Middle frontal gyrus (tissue), 1 donor: Measurements from ENCODE around the gene NOTCH4.
A peak's percentile ranks its signal among the peaks of the same experiment; 100 is the strongest.
"Not testable (repeated sequence)": the region's sequence is repeated elsewhere in the genome, so short reads cannot be mapped to it uniquely, and the experiment has no call there.

Experiments
- DNase-seq: peaks from one replicate; pipeline ENCODE4 v3.0.0-alpha.2; 2015; ENCODE audit warnings: low spot score; ENCODE audit errors: extremely low spot score

NOTCH4 gene

DNA sequence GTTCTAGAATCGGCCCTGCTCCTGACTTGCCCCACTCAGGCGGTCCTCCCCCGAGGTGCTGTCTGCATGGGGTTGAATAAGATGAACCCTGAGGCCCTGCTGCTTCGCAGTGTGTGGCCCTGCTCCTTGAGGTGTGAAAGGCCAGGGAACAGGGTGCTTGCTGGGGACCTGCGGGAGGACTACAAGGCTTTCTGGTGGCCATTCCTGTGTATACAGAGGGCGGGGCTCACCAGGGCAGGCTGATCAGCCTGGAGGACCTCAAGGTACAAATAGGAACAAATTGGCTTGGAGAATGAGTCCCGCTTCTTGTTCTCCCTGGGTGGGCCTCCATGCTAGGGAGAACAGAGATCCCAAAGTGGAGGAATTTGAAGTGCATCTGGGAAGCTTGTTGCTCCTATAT, 5.7 kb downstream of the NOTCH4 start:
- no peak for DNase-seq

DNA sequence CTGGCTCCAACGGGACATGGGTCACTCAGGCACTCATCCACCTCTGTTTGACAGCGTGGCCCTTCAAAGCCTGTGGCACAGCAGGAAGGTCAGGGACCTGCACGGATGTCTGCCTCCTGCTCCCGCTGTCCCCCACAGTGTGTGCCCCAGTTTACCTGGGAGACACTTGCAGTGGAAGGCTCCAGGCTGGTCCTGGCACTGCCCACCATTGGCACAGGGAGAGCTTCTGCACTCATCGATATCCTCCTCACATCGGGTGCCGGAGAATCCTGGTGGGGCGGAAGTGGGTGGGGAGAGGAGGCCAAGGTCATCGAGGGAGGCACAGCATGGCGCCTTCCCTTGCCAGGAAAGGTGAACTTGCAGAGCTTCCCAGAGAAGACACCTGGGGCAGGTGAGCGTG, 6.9 kb downstream of the NOTCH4 start:
- no peak for DNase-seq

DNA sequence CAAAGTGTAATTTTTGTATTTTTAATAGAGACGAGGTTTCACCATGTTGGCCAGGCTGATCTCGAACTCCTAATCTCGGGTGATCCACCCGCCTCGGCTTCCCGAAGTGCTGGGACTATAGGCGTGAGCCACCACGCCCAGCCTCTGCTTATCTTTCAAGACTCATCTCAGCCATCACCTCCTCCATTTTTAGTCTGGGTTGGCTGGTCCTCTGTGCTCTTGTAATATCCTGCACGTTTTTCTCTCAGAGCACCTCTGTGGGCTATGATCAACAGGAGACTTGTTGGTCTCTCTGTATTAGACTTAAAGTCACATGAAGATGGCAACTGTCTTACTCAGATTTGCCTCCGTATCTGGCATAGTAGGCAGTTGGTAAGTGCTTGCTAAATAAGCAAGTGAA, 7.6 kb downstream of the NOTCH4 start:
- no peak for DNase-seq

DNA sequence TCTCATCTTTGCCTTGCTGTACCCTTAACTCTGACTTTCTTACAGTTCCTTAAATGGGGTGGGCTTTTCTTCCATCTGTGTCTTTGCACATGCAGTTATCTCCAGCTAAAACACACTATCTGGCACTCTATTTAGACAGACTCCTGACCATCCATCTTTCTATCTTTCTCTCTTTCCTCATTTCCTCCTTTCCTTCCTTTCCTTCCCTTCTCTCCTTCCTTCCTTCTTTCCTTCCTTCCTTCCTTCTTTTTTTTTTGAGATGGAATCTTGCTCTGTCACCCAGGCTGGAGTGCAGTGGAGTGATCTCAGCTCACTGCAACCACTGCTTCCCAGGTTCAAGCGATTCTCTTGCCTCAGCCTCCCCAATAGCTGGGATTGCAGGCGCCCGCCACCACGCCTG, 8.2 kb downstream of the NOTCH4 start:
- DNase-seq, result no peak

DNA sequence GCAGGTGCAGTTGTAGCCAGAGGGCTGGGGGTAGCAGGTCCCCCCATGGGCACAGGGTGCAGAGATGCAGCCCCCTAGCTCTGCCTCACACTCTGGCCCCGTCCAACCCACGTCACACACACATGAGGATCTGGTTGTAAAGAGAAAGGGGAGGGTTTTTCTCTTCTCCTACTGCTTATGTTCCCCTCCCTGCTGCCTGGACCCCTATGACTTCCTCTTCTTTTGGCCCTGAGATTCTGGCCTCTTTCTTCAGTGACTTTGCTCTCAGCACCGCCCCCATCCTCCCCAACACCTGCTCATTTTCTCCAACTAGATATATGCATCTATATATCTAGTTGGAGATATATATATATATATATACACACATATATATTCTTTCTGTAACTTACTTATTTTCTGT, 9.7 kb downstream of the NOTCH4 start:
- DNase-seq, result no peak

DNA sequence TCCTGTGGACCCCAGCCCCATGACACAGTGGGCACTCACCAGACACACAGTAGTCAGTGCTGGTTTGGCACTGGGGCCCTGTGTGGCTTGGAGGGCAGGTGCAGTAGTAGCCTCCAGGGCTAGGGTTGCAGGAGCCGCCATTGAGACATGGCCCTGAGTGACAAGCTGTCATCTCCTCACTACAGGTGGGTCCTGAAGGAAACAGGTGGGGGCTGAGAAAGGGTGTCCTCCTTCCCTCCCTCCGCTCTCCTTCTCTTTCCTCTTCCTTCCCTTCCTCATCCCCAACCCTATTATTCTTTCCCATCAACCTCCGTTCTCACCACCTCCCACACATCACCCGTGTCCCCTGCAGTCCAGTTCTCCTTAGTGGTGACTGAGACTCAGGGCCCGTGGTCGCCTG, 10.2 kb downstream of the NOTCH4 start:
- no peak for DNase-seq

DNA sequence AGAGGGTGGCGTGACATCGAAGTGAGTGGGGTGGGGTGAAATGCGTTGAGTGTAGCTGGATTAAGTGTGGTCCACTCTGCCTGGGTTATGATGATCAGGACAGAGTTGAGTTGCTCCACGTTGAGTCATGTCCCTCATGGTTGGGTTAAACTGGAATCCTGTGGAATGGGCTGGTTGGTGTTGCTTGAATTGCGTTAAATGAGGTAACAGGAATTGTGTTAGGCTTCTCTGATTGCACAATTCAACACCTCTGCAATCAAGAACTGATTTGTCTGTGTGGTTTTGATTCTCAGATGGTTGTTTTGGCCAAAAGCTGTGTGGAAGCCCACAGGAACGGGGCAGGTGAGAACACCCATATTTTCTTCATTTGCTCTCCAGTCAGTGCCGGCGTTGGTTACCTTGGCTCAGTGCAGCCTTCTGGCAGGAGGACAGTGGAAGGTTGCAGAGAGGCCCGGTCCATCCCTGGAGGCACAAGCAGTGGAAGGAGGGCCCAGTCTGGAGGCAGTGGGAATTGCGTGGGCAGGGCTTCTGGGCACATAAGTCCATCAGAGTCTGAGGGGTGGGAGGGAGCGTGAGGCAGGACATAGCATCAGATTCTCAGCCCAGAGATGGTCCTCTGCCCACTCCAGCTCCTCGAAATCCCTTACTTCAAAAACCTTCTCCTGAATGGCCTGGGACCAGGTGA, 11.6 kb downstream of the NOTCH4 start:
- DNase-seq, result no peak

DNA sequence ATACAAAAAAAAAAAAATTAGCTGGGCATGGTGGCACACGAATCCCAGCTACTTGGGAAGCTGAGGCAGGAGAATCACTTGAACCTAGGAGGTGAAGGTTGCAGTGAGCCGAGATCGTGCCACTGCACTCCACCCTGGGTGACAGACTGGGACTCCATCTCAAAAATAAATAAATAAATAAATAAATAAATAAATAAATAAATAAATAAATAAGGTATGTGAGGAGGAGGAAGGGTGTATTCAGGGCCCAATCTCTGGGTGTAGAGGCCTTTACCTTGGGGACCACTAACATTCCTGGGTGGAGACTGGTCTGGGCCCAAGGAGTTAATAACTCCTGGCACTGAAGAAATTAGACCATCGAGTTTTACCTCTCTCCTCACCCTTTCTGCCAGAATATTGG, 12.4 kb downstream of the NOTCH4 start:
- not testable (repeated sequence) for DNase-seq

DNA sequence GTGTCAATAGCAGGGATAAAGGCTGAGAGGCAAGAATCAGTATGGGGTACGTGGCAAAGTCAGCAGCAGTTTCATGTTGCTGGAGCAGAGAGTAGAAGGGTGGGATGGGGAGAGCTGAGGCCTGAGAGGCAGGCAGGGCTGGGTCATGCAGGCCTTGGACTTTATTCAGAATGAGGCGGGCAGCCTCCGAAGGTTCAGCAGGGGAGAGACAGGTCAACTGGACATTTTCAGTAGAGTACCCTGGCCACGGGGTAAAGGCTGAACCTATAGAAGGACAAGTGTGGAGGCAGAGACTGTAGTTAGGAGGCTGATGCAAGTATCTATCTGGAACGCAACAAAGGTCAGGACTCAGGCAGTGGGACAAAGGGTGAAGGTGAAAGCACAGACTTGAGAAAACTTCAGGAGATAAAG, 13.7 kb downstream of the NOTCH4 start:
- DNase-seq, result no peak

DNA sequence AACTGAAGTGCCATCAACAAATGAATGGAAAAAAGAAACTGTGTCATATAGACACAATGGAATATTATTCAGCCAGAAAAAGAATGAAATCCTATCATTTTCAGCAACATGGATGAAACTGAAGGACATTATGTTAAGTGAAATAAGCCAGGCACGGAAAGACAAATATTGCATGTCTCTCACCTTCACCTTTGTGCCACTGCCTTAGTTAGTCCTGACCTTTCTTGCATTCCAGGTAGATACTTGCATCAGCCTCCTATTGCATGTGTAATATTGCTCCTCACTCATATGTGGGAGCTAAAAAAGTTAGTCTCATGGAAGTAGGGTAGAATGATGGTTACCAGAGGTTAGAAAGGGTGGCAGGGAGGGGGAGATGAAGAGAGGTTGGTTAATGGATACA, 14.9 kb downstream of the NOTCH4 start:
- DNase-seq, result no peak

DNA sequence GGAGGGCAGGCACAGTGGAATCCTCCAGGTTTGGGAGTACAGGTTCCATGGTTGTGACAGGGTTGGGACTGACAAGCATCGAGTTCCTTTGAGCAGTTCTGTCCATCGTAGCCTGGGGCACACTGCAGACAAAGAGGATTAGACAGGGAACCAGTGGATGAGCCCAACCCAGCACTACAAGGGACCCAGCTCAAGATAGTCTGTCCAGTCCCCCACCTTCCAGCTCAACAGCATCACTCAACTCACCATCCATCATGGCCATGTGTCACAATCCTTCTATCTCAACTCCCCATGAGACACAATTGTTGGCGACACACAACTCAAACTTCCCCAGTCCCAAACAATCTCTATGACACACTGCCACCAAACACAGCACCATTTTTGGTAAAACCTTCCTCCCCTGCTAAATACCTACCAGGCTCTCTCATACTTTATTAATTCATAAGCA, 19.6 kb downstream of the NOTCH4 start:
- no peak for DNase-seq

DNA sequence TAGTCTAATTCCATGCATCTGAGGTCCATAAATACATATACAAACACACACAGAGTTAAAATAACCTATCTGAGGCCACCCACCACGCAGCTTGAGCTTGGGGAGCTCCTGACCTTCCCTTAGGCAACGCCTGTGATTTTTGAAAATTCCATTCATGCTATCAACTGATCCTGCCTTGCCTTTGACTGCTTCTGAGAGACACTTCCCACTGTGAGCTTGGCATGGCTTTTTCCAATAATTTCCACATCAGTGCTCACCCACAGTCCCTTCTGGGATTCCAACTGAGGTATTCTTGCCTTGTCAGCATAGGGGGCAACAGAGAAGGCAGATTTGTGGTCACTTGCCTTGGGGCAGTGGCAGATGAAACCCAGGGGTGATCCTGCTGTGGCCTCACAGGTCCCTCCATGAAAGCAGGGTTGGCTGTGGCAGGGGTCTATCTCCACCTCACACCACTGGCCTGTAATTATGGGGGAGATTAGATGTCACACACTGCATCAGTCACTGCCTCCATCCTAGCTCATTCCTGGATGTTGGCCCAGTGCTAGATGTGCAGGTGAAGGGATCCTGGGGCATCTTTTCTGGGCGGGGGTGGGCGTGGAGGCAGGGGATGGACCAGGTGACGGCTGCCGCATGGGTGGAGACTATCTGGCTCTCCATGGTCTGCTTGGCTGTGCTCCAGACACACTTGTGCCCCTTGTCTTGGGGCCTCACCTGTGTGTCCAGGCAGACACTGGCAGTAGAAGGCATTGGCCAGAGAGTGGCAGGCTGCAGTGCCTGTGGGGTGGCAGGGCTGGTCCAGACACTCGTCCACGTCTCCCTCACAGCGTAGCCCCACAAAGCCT, 20.2 kb downstream of the NOTCH4 start:
- DNase-seq, result no peak

DNA sequence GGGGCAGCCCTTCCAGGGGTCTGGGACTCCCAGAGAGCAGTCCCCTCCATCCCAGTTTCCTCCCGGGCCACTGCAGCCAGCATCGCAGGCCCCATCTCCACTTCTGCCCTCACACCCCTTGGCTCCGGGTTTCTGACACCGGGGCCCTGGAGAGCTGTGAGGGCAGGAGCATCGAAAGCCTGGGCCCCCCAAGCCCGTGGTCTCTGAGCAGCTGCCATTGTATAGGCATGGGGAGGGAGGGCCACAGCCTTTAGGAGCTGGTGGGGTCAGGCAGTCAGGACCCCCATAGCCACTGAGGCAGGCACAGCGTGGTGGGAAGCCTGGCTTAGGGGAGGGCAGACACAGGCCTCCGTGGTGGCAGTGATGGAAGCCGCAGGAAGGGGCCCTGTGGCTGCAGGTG, 21.7 kb downstream of the NOTCH4 start:
- no peak for DNase-seq

DNA sequence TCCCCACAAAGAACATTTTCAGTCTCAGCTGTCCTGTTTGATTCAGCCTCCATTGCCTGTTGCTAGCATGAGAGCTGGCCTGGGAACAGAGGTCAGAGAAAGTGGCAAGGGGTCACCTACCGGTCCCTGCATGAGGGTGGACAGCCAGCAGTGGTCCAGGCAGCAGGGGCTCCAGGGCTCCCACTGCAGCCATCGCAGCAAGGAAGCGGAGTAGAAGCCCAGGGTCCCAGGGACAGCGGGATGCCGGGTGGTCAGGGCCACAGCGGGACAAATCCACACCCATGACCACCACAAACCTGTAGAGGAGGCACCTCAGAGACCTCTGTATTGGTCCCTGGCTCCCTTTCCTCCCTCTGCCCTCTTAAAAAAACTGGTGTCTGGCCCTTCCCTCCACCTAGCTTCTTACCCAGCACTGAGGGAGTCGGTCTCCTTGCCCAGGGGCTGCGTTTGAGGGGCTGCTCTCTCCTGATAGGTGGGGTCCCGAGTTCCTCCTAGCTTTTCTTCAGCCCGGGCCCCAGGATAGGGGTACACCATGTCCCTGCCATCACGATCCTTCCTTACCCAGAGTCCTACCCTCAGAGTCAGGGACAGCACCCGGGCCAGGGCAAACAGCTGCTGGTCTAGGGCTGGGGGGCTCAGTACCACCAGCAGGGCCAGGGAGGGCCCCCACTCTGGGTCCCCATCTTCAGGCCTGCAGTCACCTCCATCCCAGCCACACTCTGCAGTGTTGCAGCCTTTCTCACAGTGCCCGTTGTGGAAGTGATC, 23.0 kb downstream of the NOTCH4 start:
- DNase-seq, result no peak

DNA sequence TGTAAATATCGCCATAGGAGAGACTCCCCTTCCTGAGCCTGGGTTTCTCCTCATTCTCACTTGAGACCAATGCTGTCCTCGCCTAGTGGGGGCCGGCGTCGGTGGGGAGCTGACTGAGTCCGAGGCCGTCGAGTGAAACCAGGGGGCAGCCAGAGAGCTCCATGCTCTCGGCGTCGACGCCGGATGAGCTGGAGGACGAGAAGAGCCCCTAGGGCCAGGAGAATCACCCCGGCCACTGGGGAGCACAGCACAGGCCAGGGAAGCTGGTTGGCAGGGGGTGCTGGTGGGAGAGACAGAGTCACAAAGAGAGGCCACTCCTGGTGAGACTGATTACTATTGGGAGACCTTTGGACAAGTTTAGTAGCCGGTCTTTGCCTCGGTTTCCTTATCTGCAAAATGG, 25.0 kb downstream of the NOTCH4 start:
- no peak for DNase-seq

DNA sequence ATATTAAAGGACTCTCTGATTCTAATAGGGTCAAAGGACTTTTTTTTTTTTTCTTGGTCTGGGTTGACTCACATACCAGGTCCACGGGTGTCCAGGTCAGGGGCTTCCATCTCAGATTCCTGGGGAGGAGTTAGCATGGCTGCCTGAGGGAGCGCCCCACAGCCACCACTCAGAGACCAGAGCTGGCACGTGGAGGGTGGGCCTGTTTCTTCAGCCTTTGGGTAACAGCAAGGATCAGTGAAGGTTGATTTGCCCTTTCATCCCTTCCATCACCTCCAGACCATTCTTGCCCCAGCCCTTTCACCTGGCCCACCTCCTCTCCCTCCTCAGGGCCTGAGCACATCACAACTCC, 25.5 kb downstream of the NOTCH4 start:
- no peak for DNase-seq

DNA sequence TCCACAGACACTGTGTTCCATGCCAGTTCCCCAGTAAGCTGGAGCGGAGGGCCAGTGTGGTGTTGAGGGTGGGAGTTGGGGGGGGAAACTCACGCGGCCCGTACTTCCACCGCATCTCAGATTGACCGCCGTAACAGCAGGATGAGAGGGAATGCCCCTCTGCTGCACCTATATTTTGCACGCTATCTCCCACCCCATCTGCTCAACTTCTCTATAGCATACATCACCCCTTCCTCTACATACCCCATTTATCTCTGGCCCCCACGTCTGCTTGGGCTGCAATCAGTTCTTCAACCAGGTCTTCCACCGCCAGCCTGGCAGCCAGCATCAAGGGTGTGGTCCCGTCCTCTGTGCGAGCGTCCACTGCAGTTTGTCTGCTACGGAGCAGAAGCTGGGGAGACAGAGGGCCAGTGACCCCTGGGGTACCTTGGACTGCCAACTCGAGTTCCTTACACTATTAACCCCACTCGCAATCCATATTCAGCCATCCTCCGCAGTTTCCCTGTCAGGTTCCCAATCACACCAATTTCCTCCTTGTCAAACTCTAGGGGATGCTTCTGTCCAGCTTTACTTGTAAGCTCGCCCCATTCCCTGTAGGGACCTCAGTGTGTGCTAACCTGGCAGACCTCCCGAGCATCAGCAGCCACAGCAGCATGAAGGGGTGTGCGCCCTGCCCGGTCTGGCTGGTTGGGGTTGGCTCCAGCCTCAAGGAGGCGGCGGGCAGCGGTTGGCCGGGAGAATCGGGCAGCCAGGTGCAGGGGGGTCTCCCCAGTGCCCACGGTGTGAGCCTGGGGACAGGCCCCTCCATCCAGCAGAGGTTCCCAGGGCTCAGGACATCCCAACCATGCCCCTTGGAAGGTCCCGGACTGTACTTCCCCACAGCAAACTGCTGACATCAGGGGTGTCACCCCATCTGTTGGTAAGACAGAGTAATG, 26.9 kb downstream of the NOTCH4 start:
- no peak for DNase-seq

DNA sequence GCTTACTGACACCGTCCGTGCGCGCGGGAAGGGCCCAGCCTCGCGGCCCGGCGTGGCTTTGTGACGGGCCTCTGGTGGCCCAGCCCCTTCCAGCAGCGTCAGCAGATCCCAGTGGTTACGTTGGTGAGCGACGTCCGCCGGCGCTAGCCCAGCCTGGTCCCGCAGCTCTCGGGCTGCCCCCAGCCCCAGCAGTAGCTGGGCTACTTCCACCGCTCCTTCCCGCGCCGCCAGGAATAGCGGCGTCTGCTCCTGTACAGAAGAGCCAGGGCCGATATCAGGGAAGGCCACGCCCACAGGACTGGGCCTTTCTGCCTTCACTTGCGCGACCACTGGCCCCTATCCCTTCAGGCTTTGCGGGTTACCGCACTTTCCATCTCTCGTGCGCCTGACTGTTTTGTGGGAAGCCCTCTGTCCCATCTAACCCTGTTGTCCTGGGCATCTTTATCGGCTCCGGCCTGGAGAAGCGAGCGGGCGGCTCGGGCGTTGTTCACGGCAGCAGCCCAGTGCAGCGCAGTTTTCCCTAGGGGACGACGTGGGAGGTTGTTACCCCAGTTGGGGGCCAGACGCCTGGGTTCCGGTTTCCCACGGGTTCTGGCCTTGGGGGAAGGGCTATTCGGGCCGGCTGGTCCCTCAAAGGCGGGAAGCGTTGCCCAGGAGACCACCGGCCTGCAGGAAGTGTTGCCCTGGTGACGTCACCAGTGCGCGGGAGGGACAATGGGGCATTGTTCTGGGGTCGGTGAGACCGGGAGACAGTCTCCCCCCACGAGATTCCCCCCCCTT, 27.8 kb downstream of the NOTCH4 start:
- peak; percentile 80 for DNase-seq

DNA sequence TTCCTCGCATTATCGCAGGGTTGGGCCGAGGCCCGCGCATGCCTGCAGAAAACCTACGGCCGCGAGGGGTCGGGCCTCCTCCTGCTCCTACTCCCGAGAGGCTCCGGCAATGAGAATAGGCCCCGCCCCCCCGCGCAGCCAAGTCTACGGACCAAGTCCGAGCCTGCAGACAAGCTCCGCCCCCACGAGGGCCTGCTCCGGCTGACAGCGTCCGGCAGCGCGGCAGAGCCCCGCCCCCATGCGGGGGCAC, 28.3 kb downstream of the NOTCH4 start:
- DNase-seq, result peak; percentile 99

DNA sequence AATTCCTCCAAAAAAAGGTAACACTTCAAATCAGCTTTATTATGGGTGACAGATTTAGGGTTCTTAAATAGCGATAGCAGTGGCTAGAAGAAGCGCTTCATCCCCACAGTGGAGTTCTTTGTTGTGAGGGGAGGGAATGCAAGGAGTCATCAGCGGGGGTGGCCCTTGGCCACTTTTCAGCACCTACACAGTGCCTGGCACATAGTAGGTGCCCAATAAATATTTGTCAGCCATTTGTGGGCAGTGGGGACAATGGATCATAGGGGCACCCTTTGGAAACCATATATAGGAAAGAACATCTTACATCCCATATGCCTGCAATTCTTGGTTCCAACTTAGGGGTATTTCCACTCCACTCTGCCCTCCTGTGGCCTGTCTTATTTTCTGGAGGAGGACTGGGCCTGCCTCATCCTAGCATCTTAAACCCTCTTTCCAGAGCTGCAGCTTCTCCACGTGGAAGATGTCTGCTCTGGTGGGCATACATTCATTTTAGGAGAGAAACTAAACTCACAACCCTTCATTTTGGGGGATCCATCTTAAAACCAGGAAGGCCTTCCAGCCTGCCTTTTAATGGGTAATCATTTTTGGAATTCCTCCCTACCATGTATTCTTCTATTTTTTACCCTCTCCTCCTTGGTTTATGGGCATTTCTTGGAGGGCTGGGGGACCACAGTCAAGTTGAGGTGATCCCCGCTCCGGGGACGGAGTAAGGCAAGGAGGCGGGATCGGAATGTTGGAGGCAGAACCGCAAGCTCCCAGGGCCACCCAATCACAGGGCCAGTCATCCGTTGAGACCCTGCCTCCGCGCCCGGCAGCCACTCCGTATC, 28.8 kb downstream of the NOTCH4 start:
- DNase-seq, result no peak
